A673 (cell line): ENCODE data around the gene PDCD4. TPM values are rescaled to one million over a fixed set of nuclear protein-coding genes. Genes with fewer than 3 reads are reported as not detected.

Source experiments
- BruUV-seq: library from RNA; stranded (reverse); fragments of 400-500 nt; replicated peaks from 2 replicates; lab custom pipeline; 2021; lab: Mats Ljungman, UMichigan
- CTCF ChIA-PET: fragments of 300-600 bp; sonication (Branson Sonifier 250); formaldehyde crosslinking; loops from one replicate; lab custom pipeline; 2022; ENCODE audit warnings: antibody characterized with exemption; lab: Charles Lee
- POLR2A ChIA-PET: fragments of 300-600 bp; sonication (Branson Sonifier 250); formaldehyde crosslinking; loops from one replicate; lab custom pipeline; 2022; ENCODE audit warnings: antibody characterized with exemption; ENCODE audit not compliant: low non-redundant PET; lab: Charles Lee
- DNase-seq: peaks from one replicate; pipeline ENCODE4 v3.0.0-alpha.2; 2015; ENCODE audit warnings: low spot score
- H3K27ac ChIP-seq: fragments of 200-600 bp; sonication (generic); 2 replicates; pipeline ENCODE4 v1.5.1; 2016; ENCODE audit warnings: mixed run types, low read depth, mild to moderate bottlenecking, mixed read lengths, antibody characterized with exemption, low read length; ENCODE audit not compliant: poor library complexity, severe bottlenecking
- H3K27me3 ChIP-seq: fragments of 200-600 bp; sonication (generic); replicated peaks from 2 replicates; pipeline ENCODE4 v1.6.1; 2017; ENCODE audit warnings: mixed run types, low read depth, mild to moderate bottlenecking, mixed read lengths, antibody characterized with exemption, low read length; ENCODE audit not compliant: insufficient read depth, poor library complexity
- H3K36me3 ChIP-seq: fragments of 200-600 bp; sonication (generic); 2 replicates; pipeline ENCODE4 v1.6.1; 2016; ENCODE audit warnings: mixed run types, mild to moderate bottlenecking, mixed read lengths, antibody characterized with exemption, low read length; ENCODE audit not compliant: insufficient read depth, poor library complexity, severe bottlenecking
- H3K4me1 ChIP-seq: fragments of 200-600 bp; sonication (generic); 2 replicates; pipeline ENCODE4 v1.6.1; 2017; ENCODE audit warnings: mixed run types, mild to moderate bottlenecking, mixed read lengths, antibody characterized with exemption, low read length; ENCODE audit not compliant: insufficient read depth, poor library complexity, severe bottlenecking
- H3K4me3 ChIP-seq: fragments of 200-600 bp; sonication (generic); 2 replicates; pipeline ENCODE4 v1.5.1; 2016; ENCODE audit warnings: low read depth, mixed run types, mild to moderate bottlenecking, mixed read lengths, low read length; ENCODE audit not compliant: poor library complexity, severe bottlenecking
- H3K9me3 ChIP-seq: fragments of 200-600 bp; sonication (generic); 2 replicates; pipeline ENCODE4 v1.6.1; 2016; ENCODE audit warnings: mixed run types, low read depth, mild to moderate bottlenecking, mixed read lengths, antibody characterized with exemption, low read length; ENCODE audit not compliant: poor library complexity, severe bottlenecking
- CTCF ChIP-seq: fragments of 300-800, 200-600 bp; sonication (generic); conservative IDR thresholded peaks from 2 replicates; pipeline ENCODE4 v1.5.1; 2017; ENCODE audit warnings: low read depth, mild to moderate bottlenecking, antibody characterized with exemption, low read length, moderate library complexity, mixed read lengths
- EZH2 ChIP-seq: fragments of 200-600 bp; sonication (generic); IDR thresholded peaks from 2 replicates; pipeline ENCODE4 v1.6.1; 2017; ENCODE audit warnings: borderline replicate concordance, low read depth, mild to moderate bottlenecking, mixed read lengths, antibody characterized with exemption, low read length; ENCODE audit not compliant: poor library complexity, severe bottlenecking
- intact Hi-C: fragments of 100-400 bp; cut with micrococcal nuclease; formaldehyde crosslinking; loops from one replicate; pipeline ENCODE4 v1.10.0; 2022; ENCODE audit not compliant: unreplicated experiment
- total RNA-seq: library from RNA; stranded (reverse); gene quantifications from 2 replicates; pipeline ENCODE4 v1.2.3, GENCODE V29; 2021

Gene PDCD4
- total RNA-seq, 1 experiment from 2014 or later = 17.3 TPM

GRCh38 chr10:110947061-110947595 lies 75.4 kb downstream of the PDCD4 start:
- H3K36me3 ChIP-seq = peaks cover 4% of the 10 kb centered on the region
- TF ChIP-seq CTCF (no peak), EZH2 (no peak)
- no TSS peak for BruUV-seq
- peaks cover 17% of the 10 kb centered on the region for H3K4me1 ChIP-seq
- H3K4me3 ChIP-seq = no peak overlapping the region
- CTCF ChIA-PET = no interaction called here
- no peak overlapping the region for H3K27ac ChIP-seq
- peaks cover 6% of the 10 kb centered on the region for H3K9me3 ChIP-seq
- POLR2A ChIA-PET = interaction anchor here (0.5 kb wide), 1 partner anchor 15 kb away, joined by 3 read pairs; no protein-coding TSS in a partner anchor
- intact Hi-C loops = loop anchor here (1.0 kb wide), 1 partner anchor 8 kb away; no protein-coding TSS in a partner anchor
- H3K27me3 ChIP-seq = no peaks in the 10 kb centered on the region
- no peak for DNase-seq

Other genes starting within 250 kb of the PDCD4 start
- 1.3 and 1.8 TPM in 2 replicates for gene RBM20, start 227.6 kb upstream of the PDCD4 start, total RNA-seq
- 32.9 and 33.9 TPM in 2 replicates for gene BBIP1, start 47.3 kb downstream of the PDCD4 start, total RNA-seq
- gene SHOC2, start 47.7 kb downstream of the PDCD4 start, total RNA-seq = 37.6 and 40.0 TPM in 2 replicates
- not detected in 2 replicates for gene ADRA2A, start 205.1 kb downstream of the PDCD4 start, total RNA-seq